NB4 (cell line): ENCODE measurements around the gene HPGDS.

Source experiments
- DNase-seq: peaks from one replicate; pipeline ENCODE4 v3.0.0; 2010; ENCODE audit warnings: low read depth
- H3K4me3 ChIP-seq: one replicate; pipeline ENCODE4 v1.5.1; 2011; ENCODE audit warnings: mild to moderate bottlenecking, low read depth, low read length, moderate library complexity
- MYC ChIP-seq: IDR thresholded peaks from 2 replicates; pipeline ENCODE4 v1.6.1; 2011; ENCODE audit warnings: low read depth, low read length
- POLR2A ChIP-seq: IDR thresholded peaks from 2 replicates; pipeline ENCODE4 v1.6.1; 2011; ENCODE audit warnings: mild to moderate bottlenecking; ENCODE audit not compliant: insufficient read length; ENCODE audit errors: extremely low read depth
- TF ChIP-seq, protein P1 (sequence below): IDR thresholded peaks from one replicate; pipeline ENCODE4 v1.5.1; 2012; ENCODE audit warnings: low read depth, low read length
- TF ChIP-seq, protein P2 (sequence below): IDR thresholded peaks from 2 replicates; pipeline ENCODE4 v1.6.1; 2011; ENCODE audit warnings: low read depth, low read length

Gene HPGDS

DNA sequence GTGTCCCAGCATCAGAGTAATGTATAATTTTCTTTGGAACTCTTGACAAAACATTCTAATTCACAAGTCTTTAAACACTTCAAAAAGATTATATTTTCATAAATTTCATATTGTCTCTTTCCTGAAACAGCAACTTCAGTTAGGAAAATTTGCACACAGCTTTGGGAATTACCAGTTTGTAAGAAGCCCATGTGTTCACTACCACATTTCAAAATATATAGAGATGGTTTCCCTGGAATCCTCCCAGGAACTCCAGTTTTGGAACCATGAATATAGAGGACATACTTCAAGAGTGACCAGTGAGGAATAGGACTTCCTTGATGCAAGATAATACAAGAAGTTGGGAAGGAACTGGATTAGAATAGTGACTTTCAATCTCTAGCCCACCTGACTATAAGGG lies 28.7 kb upstream of the HPGDS start:
- TF ChIP-seq, protein P1, sequence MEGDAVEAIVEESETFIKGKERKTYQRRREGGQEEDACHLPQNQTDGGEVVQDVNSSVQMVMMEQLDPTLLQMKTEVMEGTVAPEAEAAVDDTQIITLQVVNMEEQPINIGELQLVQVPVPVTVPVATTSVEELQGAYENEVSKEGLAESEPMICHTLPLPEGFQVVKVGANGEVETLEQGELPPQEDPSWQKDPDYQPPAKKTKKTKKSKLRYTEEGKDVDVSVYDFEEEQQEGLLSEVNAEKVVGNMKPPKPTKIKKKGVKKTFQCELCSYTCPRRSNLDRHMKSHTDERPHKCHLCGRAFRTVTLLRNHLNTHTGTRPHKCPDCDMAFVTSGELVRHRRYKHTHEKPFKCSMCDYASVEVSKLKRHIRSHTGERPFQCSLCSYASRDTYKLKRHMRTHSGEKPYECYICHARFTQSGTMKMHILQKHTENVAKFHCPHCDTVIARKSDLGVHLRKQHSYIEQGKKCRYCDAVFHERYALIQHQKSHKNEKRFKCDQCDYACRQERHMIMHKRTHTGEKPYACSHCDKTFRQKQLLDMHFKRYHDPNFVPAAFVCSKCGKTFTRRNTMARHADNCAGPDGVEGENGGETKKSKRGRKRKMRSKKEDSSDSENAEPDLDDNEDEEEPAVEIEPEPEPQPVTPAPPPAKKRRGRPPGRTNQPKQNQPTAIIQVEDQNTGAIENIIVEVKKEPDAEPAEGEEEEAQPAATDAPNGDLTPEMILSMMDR, result no peak
- TF ChIP-seq, protein P2, sequence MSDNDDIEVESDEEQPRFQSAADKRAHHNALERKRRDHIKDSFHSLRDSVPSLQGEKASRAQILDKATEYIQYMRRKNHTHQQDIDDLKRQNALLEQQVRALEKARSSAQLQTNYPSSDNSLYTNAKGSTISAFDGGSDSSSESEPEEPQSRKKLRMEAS, result no peak
- TF ChIP-seq POLR2A, result no peak
- no peak for TF ChIP-seq MYC
- H3K4me3 ChIP-seq, result no peak overlapping the region
- no peak for DNase-seq

DNA sequence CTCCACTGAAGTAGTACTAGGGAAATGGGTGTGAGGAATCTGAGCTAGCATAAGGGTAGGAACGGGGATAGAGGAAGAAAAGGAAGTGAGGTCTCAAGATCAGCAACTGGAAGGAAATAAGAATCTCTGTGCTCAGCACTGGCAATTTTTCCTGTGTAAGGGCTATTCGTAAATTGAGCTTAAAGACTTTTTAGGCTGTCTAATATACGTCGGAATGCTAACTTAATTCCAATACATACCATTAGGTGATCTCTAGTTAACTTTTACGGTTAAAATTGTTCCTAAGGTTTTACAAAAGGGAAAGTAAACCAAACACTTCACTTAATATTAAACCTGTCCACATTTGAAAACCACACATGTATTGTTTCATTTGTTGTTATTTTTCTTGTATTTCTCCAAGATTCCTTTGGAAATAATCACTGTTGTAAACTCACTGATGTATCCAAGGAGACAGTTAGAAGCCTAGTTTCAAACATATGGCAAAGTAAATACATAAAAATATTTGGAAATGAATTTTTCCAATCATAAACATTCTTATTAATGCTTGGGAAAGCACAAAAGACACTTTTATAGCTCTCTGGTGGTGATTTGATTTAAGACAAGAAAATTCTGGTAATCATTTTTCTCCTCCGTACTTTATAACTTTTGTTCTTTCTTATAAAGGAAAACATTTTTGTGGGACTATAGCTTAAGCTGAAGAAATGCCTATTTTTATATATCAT lies 28.1 kb upstream of the HPGDS start:
- no peak for DNase-seq
- TF ChIP-seq, protein P2, result no peak
- no peak for TF ChIP-seq POLR2A
- TF ChIP-seq, protein P1, result no peak
- H3K4me3 ChIP-seq, result no peak overlapping the region

DNA sequence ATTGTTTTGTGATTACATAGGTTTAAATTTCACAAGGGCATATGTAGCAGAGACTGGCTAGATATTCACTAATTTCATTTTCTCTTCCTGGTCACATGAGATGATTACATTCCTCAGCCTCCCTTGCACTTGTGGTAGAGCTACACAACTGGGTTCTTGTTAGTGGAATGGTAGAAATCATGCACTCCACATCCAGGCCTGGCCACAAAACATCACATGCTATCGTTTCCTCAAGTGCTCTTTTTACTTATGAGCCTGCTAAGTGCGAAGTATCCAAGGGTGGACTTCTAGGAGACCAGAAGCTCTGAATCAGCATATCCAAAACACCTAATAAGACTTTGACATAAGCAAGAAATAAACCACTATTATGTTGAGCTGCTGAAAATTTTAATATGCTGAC lies 26.4 kb upstream of the HPGDS start:
- TF ChIP-seq POLR2A (no peak), MYC (no peak)
- TF ChIP-seq, protein P2, result no peak
- TF ChIP-seq, protein P1, result no peak
- no peak for DNase-seq
- H3K4me3 ChIP-seq, result no peak overlapping the region

DNA sequence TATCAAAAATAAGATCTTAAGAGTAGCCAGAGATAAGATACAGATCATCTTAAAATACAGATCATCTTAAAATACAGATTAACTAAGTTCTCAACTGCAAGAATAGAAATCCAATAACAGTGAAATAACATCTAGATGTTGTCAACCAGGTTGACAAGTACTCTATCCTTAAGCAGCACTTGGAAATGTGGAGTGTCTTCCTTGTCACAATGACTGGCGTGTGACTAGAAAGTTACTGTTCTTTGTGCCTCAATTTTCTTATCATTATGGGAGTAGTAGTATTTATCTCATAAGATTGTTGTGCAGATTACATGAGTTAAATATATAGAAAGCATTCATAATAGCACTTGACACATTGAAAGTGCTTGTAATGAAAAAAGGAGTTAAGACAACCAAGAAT lies 25.8 kb upstream of the HPGDS start:
- DNase-seq, result no peak
- no peak overlapping the region for H3K4me3 ChIP-seq
- TF ChIP-seq, protein P1, result no peak
- TF ChIP-seq MYC, result no peak
- TF ChIP-seq POLR2A, result no peak
- TF ChIP-seq, protein P2, result no peak

DNA sequence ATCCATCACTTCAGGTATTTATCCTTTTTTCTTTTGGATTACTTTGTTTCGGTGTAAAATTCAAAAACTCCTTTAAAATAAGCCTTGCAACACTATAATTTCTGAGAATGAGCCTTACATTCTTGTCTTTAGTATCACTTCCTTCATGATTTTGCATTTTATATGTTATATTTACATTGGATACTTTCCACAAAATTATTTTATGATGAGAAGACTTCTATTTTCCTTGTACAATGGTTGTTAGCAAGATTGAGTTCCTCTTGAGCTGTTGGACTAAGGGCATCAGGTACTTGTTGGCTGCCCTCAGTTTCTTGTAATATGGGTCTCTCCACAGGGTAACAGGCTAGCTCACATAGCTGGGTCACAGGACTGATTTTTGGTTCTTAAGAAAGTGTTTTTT lies 22.7 kb upstream of the HPGDS start:
- no peak overlapping the region for H3K4me3 ChIP-seq
- TF ChIP-seq, protein P2, result no peak
- no peak for TF ChIP-seq MYC
- TF ChIP-seq, protein P1, result no peak
- TF ChIP-seq POLR2A, result no peak
- DNase-seq, result no peak
